ENCODE measurements around the gene WFDC6.

GRCh38 chr20:45506398-45506797, 32.9 kb downstream of the WFDC6 start:
- TF ChIP-seq, protein P1, sequence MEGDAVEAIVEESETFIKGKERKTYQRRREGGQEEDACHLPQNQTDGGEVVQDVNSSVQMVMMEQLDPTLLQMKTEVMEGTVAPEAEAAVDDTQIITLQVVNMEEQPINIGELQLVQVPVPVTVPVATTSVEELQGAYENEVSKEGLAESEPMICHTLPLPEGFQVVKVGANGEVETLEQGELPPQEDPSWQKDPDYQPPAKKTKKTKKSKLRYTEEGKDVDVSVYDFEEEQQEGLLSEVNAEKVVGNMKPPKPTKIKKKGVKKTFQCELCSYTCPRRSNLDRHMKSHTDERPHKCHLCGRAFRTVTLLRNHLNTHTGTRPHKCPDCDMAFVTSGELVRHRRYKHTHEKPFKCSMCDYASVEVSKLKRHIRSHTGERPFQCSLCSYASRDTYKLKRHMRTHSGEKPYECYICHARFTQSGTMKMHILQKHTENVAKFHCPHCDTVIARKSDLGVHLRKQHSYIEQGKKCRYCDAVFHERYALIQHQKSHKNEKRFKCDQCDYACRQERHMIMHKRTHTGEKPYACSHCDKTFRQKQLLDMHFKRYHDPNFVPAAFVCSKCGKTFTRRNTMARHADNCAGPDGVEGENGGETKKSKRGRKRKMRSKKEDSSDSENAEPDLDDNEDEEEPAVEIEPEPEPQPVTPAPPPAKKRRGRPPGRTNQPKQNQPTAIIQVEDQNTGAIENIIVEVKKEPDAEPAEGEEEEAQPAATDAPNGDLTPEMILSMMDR (IDR thresholded peaks at IDR 0.05 in 4 of 5, conservative IDR thresholded peaks at IDR 0.05 in 1 of 5) = no peak
- no peak for TF ChIP-seq POLR2A (IDR thresholded peaks at IDR 0.05)

Data from gastrocnemius medialis (tissue), 4 donors.